HEK293 (cell line): ENCODE measurements around the gene NOC2L.

Experiments
- AEBP2 ChIP-seq: fragments of 450-650 bp; formaldehyde crosslinking; IDR thresholded peaks from 2 replicates; pipeline ENCODE4 v1.5.1; 2016; ENCODE audit warnings: missing biosample characterization, missing genetic modification characterization, borderline replicate concordance
- GLI2 ChIP-seq: fragments of 450-650 bp; formaldehyde crosslinking; IDR thresholded peaks from 2 replicates; pipeline ENCODE4; 2017; ENCODE audit warnings: missing biosample characterization, missing genetic modification characterization, low read depth, borderline replicate concordance
- HOXA7 ChIP-seq: sonication (generic); formaldehyde crosslinking; IDR thresholded peaks from 2 replicates; pipeline ENCODE4 v1.8.1; 2022; ENCODE audit warnings: missing genetic modification reagents, borderline replicate concordance
- KLF10 ChIP-seq: fragments of 450-650 bp; IDR thresholded peaks from 2 replicates; pipeline ENCODE4 v1.5.1; 2018; ENCODE audit warnings: missing biosample characterization, mild to moderate bottlenecking, missing genetic modification characterization
- KLF17 ChIP-seq: fragments of 450-650 bp; formaldehyde crosslinking; IDR thresholded peaks from 2 replicates; pipeline ENCODE4 v1.5.1; 2016; ENCODE audit warnings: missing biosample characterization, missing genetic modification characterization
- KLF7 ChIP-seq: fragments of 450-650 bp; formaldehyde crosslinking; IDR thresholded peaks from 2 replicates; pipeline ENCODE4 v1.5.1; 2016; ENCODE audit warnings: missing biosample characterization, missing genetic modification characterization, borderline replicate concordance
- MZF1 ChIP-seq: fragments of 450-650 bp; formaldehyde crosslinking; IDR thresholded peaks from 2 replicates; pipeline ENCODE4 v1.5.1; 2017; ENCODE audit warnings: missing biosample characterization, missing genetic modification characterization, borderline replicate concordance
- ZBTB11 ChIP-seq: fragments of 450-650 bp; formaldehyde crosslinking; conservative IDR thresholded peaks from 2 replicates; pipeline ENCODE4 v1.5.1; 2016; ENCODE audit warnings: low read depth, missing biosample characterization, missing genetic modification characterization
- ZBTB49 ChIP-seq: fragments of 450-650 bp; formaldehyde crosslinking; IDR thresholded peaks from 2 replicates; pipeline ENCODE4 v1.5.1; 2016; ENCODE audit warnings: missing biosample characterization, missing genetic modification characterization, low read depth
- ZFP3 ChIP-seq: fragments of 450-650 bp; formaldehyde crosslinking; IDR thresholded peaks from 2 replicates; pipeline ENCODE4 v1.5.1; 2016; ENCODE audit warnings: low read depth, missing biosample characterization, missing genetic modification characterization
- ZNF114 ChIP-seq: fragments of 450-650 bp; formaldehyde crosslinking; IDR thresholded peaks from 2 replicates; pipeline ENCODE4 v1.5.0; 2017; ENCODE audit warnings: missing biosample characterization, missing genetic modification characterization
- ZNF132 ChIP-seq: fragments of 450-650 bp; formaldehyde crosslinking; IDR thresholded peaks from 2 replicates; pipeline ENCODE4 v1.5.1; 2017; ENCODE audit warnings: missing biosample characterization, missing genetic modification characterization, borderline replicate concordance
- ZNF138 ChIP-seq: fragments of 450-650 bp; formaldehyde crosslinking; IDR thresholded peaks from 2 replicates; pipeline ENCODE4 v1.5.1; 2016; ENCODE audit warnings: missing biosample characterization, missing genetic modification characterization, borderline replicate concordance
- ZNF155 ChIP-seq: fragments of 450-650 bp; formaldehyde crosslinking; IDR thresholded peaks from 2 replicates; pipeline ENCODE4 v1.5.1; 2016; ENCODE audit warnings: missing biosample characterization, missing genetic modification characterization
- ZNF16 ChIP-seq: fragments of 450-650 bp; formaldehyde crosslinking; IDR thresholded peaks from 2 replicates; pipeline ENCODE4 v1.5.1; 2016; ENCODE audit warnings: low read depth, missing biosample characterization, missing genetic modification characterization
- ZNF169 ChIP-seq: fragments of 450-650 bp; formaldehyde crosslinking; IDR thresholded peaks from 2 replicates; pipeline ENCODE4 v1.5.1; 2016; ENCODE audit warnings: missing biosample characterization, missing genetic modification characterization
- ZNF202 ChIP-seq: fragments of 450-650 bp; formaldehyde crosslinking; IDR thresholded peaks from 2 replicates; pipeline ENCODE4 v1.5.1; 2016; ENCODE audit warnings: missing biosample characterization, missing genetic modification characterization, borderline replicate concordance
- ZNF23 ChIP-seq: fragments of 450-650 bp; formaldehyde crosslinking; IDR thresholded peaks from 2 replicates; pipeline ENCODE4 v1.5.1; 2016; ENCODE audit warnings: missing biosample characterization, missing genetic modification characterization, borderline replicate concordance
- ZNF24 ChIP-seq: fragments of 450-650 bp; formaldehyde crosslinking; IDR thresholded peaks from 2 replicates; pipeline ENCODE4 v1.5.1; 2016; ENCODE audit warnings: missing biosample characterization, missing genetic modification characterization
- ZNF354C ChIP-seq: fragments of 450-650 bp; formaldehyde crosslinking; IDR thresholded peaks from 2 replicates; pipeline ENCODE4 v1.5.1; 2016; ENCODE audit warnings: missing biosample characterization, missing genetic modification characterization, low read depth, borderline replicate concordance
- ZNF362 ChIP-seq: fragments of 450-650 bp; formaldehyde crosslinking; IDR thresholded peaks from 2 replicates; pipeline ENCODE4 v1.5.1; 2016; ENCODE audit warnings: missing biosample characterization, missing genetic modification characterization
- ZNF404 ChIP-seq: fragments of 450-650 bp; formaldehyde crosslinking; IDR thresholded peaks from 2 replicates; pipeline ENCODE4 v1.5.1; 2017; ENCODE audit warnings: missing biosample characterization, missing genetic modification characterization
- ZNF48 ChIP-seq: fragments of 450-650 bp; formaldehyde crosslinking; IDR thresholded peaks from 2 replicates; pipeline ENCODE4 v1.5.1; 2016; ENCODE audit warnings: missing biosample characterization, missing genetic modification characterization
- ZNF548 ChIP-seq: fragments of 450-650 bp; formaldehyde crosslinking; IDR thresholded peaks from 2 replicates; pipeline ENCODE4 v1.5.1; 2016; ENCODE audit warnings: missing biosample characterization, missing genetic modification characterization
- ZNF560 ChIP-seq: fragments of 450-650 bp; formaldehyde crosslinking; IDR thresholded peaks from 2 replicates; pipeline ENCODE4 v1.5.1; 2017; ENCODE audit warnings: missing biosample characterization, missing genetic modification characterization, borderline replicate concordance
- ZNF571 ChIP-seq: fragments of 450-650 bp; formaldehyde crosslinking; IDR thresholded peaks from 2 replicates; pipeline ENCODE4 v1.5.0; 2017; ENCODE audit warnings: missing biosample characterization, missing genetic modification characterization
- ZNF600 ChIP-seq: fragments of 450-650 bp; formaldehyde crosslinking; IDR thresholded peaks from 2 replicates; pipeline ENCODE4 v1.5.1; 2016; ENCODE audit warnings: missing biosample characterization, missing genetic modification characterization
- ZNF621 ChIP-seq: fragments of 450-650 bp; formaldehyde crosslinking; IDR thresholded peaks from 2 replicates; pipeline ENCODE4 v1.5.1; 2017; ENCODE audit warnings: missing biosample characterization, missing genetic modification characterization
- ZNF670 ChIP-seq: fragments of 450-650 bp; formaldehyde crosslinking; IDR thresholded peaks from 2 replicates; pipeline ENCODE4 v1.5.1; 2016; ENCODE audit warnings: missing biosample characterization, missing genetic modification characterization, low read depth
- ZNF843 ChIP-seq: fragments of 450-650 bp; formaldehyde crosslinking; IDR thresholded peaks from 2 replicates; pipeline ENCODE4 v1.5.1; 2016; ENCODE audit warnings: missing biosample characterization, missing genetic modification characterization

Gene NOC2L

GRCh38 chr1:916173-917075 is 42.6 kb downstream of the NOC2L start (continued):
- TF ChIP-seq ZFP3 (tag by site-specific recombination) (no peak), ZNF362 (tag by site-specific recombination) (no peak), KLF17 (peak; percentile 93), ZNF155 (no peak), ZNF23 (tag by site-specific recombination) (no peak), ZNF169 (no peak), ZNF354C (tag by site-specific recombination) (no peak), MZF1 (tag by site-specific recombination) (no peak), ZNF404 (tag by site-specific recombination) (no peak), ZNF202 (tag by site-specific recombination) (no peak), AEBP2 (tag by site-specific recombination) (no peak), ZNF138 (tag by site-specific recombination) (no peak), ZNF571 (tag by site-specific recombination) (no peak), KLF7 (tag by site-specific recombination) (no peak), ZNF600 (tag by site-specific recombination) (peak; percentile 80), GLI2 (tag by site-specific recombination) (0 out of 2 replicates have a peak, but pooled peaks have one; percentile 26), ZNF132 (tag by site-specific recombination) (no peak), ZNF24 (tag by site-specific recombination) (peak; percentile 83), ZNF670 (tag by site-specific recombination) (no peak), ZNF548 (no peak), ZNF843 (tag by site-specific recombination) (peak; percentile 80), ZBTB49 (tag by site-specific recombination) (no peak), HOXA7 (CRISPR knock-in tag) (no peak), ZNF560 (tag by site-specific recombination) (no peak), KLF10 (peak; percentile 55; the same call in 1 of the 2 replicates), ZNF621 (tag by site-specific recombination) (no peak), ZBTB11 (tag by site-specific recombination) (no peak), ZNF114 (no peak), ZNF16 (tag by site-specific recombination) (no peak), ZNF48 (no peak)
